ENCODE measurements around the gene F10.
"Not testable (repeated sequence)": the region's sequence is repeated elsewhere in the genome, so short reads cannot be mapped to it uniquely, and the experiment has no call there.

The F10 gene

DNA sequence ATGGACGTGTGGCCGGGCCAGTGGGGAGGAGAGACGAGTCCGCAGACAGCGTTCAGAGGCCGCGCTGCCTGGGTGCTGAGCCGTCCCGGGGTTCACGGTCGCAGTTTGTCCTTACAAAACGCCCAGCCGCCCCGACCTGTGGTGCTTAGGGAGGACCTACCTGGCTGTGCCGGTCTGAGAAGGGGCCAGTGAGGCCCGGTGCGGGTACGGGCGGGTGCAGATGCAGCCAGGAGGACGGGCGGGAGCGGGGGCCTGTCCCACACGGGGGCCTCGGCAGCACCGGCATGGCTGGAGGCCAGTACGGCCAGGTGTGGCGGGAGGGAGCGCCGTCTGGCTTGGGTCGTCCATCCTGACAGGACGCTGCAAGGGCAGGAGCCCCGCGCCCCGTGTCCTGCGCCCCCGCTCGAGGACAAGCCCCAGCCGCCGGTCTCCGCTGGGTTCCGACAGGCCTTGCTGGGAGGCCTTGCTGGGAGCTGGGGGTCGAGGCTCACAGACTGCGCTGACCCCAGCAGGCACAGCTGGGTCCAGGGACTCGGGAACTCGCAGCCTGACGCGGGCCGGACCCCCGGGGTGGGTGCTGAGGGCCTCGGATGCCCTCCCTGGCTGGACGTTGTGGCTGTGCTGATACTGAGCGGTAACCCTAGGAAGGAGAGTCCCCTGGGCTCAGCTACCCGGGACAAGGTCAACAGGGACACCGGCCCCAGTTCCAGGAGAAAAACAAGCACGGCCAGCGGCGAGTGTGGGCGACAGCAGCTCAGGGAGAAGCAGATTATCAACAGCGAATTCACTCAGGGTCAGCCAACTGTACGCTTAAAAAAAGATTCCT is 30.6 kb downstream of the F10 start:
- peak; percentile 72 for DNase-seq (ENCODE audit: low spot score)

DNA sequence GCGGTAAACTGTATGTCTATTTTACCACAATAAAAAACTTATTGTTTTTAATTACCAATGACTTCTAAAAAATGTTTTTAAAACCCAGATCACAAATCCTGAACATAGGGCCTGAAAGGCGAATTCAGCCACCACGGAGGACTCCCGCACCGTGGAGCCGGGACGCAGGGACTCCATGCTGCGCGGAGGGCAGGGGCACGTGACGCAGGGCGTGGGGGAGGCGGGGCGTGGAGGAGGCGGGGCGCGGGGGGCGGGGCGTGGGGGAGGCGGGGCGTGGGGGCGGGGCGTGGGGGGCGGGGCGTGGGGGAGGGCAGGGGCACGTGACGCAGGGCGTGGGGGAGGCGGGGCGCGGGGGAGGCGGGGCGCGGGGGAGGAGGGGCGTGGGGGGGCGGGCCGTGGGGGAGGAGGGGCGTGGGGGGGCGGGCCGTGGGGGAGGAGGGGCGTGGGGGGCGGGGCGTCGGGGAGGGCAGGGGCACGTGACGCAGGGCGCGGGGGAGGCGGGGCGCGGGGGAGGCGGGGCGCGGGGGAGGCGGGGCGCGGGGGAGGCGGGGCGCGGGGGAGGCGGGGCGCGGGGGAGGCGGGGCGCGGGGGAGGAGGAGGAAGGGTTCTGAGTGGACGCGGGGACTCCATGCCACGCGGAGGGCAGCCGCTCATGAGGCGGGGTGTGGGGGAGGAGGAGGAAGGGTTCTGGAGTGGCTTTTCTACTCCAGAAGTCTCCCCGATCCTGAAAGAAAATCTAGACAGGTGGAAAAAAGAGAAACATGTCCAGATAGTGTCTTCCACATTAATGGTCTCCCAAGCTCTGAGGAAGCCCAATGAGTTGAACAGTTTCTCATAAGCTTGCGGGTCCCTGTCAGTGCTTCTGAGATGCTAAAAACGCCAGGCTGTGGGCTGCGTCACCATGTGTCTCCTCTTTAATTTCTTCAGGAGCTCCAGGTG is 31.5 kb downstream of the F10 start:
- DNase-seq (ENCODE audit: low spot score): peak; percentile 82

DNA sequence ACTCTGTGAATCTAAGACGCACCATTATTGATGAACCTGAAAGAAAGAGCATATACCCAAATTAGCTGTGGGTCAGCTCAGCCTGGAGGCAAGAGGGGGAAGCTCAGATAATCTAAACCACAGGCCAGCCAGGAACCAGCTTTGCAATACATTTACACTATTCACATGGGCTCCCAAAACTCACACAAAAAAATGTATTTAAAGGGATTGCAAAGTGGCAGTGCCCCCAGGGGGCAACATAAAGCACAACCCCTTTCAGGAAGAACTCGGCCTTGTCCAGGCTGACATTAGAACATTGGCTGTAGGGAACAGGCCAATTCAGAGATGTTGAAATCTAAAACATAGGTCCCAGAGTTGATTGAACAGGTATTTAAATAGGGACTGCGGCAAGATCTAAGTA is 32.6 kb downstream of the F10 start:
- DNase-seq (ENCODE audit: low spot score): no peak

DNA sequence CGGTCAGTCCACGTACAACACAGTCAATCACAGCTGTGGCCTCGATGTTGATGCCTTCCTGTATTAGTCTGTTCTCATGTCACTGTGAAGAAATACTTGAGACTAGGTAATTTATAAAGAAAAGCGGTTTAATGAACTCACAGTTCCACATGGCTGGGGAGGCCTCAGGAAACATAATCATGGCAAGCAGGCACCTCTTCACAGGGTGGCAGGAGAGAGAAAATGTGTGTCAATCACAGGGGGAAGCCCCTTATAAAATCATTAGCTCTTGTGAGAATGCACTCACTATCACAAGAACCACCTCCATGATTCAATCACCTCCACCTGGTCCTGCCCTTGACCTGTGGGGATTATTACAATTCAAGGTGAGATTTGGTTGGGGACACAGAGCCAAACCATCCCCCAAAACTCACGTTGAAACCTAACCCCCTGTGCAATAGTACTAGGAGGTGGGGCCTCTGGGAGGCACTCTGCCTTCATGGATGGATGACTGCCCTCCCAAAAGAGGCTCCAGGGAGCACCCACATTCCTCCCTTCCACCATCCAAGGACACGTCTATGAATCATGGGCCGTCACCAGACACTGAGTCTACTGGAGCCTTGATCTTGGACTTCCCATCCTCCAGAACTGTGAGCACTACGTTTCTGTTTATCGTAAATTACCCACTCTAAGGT is 33.5 kb downstream of the F10 start:
- DNase-seq (ENCODE audit: low spot score): no peak

DNA sequence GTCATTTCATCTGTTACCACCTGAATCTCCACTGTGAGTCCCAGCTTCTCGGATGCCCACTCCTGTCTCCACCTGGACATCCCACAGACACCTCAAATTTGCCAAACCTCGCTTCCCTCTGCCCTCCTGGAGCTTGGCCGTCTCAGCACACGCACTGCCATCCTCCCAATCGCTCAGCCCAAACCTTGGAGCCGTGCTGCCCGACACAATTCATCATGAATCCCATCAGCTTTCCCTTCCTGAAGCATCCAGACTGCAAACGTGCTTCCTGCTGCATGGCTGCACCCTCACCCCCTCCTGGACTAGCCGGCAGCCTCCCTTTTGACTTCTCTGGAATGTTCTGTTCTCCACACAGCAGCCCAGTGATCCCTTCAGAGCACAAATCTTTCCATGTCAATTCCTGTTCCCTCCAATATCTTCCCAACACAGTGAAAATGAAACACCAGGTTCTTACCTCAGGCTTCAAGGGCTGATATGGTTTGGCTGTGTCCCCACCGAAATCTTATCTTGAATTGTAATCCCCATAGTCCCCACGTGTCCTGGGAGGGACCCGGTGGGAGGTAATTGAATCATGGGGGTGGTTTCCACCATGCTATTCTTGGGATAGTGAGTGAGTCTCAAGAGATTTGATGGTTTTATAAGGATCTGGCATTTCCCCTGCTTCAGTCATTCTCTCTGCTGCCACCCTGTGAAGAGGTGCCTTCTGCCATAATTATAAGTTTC is 34.8 kb downstream of the F10 start:
- DNase-seq (ENCODE audit: low spot score): no peak

DNA sequence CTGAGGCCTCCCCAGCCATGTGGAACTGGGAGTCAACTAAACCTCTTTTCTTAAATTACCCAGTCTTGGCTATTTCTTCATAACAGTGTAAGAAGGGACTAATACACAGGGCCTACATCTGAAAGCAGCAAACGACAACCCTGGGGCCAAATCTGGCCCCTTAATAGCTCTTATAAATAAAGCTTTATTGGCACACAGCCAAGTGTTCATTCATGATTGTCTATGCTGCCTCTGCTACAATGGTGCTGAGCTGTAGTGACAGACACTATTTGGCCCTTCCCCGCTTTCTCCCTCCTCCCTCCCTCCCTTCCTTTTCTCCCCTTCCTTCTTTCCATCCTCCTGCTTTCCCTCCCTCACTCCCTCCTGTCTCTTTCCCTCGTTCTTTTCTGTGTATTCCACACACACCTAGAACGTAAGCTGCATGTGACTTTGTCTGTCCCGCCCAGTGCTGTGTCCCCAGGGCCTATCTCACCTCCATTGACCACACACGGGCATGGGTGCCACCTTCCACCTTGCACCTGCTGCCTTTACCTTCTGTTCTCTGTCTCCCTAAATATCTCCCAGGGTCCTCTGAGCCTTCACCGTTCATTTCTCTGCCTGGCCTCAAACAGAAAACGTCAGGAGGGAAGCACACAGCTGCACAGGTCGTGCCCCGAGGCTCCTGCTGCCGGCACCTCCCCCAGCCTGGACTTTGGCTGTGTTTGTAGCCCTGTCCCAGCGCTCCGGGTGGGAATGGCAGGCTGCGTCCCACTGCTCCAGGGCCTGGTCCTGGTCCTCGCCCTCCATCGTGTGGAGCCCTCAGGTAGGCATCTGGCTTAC is 35.5 kb downstream of the F10 start, which contains the start of gene PROZ:
Gene PROZ (plus strand): TSS at position 720 of the 819 bp plus-strand sequence. CDS start 13 bp downstream, at position 733.
- DNase-seq (ENCODE audit: low spot score): no peak

DNA sequence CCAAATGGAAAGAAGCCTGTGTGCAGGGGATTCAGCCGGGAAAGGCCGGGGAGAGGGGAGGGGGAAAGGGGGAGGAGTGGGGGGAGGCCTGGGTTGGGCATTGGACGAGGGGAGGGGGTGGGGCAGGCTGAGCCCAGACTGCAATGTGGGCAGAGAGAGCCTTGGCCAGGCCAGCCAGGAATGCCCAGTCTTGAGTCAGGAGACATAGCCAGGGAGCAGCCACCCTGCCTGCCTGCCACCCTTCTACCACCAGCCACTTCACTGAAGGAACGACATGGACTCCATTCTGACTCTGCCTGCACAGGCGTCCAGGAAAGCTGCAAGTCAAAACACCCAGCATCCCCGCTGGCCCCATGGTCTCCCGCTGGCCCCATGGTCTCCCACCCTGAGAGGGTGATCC is 36.3 kb downstream of the F10 start:
- no peak for DNase-seq (ENCODE audit: low spot score)

DNA sequence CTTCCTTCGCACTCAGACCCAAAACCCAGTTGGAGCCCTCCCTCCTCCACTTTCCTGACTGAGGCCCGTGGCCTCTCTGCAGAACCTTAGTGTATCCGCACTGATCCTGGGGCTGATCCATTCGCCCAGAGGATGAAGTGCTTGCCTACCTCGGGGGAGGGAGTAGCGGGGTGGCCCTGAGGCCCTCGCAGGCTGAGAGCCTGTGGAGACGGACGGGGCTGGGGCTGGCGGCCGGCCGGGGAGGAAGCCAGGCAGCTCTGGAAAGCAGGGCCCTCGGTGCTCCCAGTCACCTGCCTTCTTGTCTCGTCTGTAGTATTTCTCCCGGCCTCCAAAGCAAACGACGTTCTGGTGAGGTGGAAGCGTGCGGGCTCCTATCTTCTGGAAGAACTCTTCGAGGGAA is 37.1 kb downstream of the F10 start:
- DNase-seq (ENCODE audit: low spot score): no peak

DNA sequence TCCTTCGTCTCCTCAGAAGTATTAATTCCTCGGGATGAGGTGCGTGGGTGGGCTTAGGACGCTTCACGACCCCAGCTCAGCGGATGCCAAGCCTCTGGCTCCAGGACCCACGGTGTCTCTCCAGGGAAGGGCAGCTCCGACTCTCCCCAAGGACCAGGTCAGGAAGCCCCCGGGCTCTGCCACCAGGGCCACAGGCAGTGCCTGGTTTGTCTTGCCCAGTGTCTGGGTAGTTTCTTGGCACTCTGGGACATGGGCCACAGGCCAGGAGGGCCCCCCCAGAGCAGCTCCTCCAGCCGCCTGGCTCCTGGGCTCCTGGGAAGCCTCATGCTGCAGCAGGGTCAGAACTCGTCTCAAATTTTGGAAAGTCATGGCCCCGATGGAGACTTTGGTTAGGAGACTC is 38.4 kb downstream of the F10 start:
- DNase-seq (ENCODE audit: low spot score): no peak

DNA sequence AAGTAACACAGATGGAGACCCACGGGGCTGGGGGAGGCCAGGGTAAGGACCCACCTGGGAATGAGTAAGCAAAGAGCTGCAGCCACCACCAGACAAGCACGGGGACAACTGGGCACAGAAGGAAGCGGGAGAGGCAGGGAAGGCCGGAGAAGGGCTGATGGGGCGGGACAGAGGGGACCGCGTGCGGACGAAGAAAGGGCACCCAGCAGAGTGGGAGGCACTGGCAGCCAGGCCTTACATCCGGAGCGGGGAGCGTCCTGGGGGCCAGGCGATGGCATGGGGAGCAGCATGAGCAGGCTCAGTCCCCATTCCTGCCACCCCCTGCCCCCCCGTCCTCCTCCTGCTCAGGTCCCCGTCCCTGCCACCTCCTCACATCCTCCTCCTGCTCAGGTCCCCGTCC is 38.8 kb downstream of the F10 start:
- DNase-seq (ENCODE audit: low spot score): no peak

DNA sequence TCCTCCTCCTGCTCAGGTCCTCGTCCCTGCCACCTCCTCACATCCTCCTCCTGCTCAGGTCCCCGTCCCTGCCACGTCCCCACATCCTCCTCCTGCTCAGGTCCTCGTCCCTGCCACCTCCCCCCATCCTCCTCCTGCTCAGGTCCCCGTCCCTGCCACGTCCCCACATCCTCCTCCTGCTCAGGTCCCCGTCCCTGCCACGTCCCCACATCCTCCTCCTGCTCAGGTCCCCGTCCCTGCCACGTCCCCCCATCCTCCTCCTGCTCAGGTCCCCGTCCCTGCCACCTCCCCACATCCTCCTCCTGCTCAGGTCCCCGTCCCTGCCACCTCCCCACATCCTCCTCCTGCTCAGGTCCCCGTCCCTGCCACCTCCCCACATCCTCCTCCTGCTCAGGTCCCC is 39.4 kb downstream of the F10 start:
- not testable (repeated sequence) for DNase-seq (ENCODE audit: low spot score)

DNA sequence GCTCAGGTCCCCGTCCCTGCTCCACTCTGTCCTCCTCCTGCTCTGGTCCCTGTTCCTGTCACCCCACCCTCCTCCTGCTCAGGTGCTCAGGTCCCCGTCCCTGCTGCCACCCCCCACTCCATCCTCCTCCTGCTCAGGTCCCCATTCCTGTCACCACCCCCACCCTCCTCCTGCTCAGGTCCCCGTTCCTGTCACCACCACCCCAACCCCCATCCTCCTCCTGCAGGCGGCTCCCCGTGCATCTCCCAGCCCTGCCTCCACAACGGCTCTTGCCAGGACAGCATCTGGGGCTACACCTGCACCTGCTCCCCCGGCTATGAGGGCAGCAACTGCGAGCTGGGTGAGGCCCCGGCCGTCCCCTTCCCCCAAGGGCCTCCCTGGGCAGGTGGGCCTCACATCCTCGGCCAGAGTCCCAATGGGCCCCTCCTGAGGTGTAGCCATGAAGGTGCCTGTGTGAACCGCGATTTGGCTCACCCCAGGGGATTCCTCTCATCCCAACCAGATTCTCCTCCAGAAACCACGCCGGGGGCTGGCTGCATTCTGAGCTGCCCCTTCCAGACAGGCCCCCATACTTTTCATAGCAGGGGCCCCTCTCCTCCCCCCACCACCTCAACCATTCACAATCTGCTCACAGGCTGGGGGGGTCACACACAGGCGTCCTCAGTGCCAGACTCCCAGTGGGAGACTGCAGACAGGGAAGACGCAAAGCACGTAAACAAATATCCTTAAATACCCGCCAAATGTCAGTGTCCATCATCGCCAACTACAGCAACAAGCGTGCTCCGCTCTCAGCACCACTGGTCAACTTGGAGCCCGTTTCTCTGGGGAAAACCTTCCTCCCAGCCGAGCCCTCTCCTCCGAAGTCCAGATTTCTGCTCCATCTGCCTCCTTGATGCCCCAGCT is 40.4 kb downstream of the F10 start:
- DNase-seq (ENCODE audit: low spot score): no peak

DNA sequence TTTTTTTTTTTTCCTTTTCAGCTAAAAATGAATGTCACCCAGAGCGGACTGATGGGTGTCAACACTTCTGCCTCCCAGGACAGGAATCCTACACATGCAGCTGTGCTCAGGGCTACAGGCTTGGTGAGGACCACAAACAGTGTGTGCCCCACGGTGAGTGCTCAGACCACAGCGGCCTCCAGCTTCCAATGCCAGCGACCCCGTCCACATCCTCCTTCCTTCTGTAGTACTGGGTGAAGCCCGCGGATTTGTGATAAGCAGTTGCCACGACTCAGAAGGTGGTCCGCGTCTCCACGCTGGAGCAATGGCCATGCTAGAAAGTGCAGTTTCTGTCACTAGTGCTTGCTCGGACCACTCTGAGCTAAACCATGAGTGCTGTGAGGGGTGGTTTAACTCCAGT is 41.9 kb downstream of the F10 start:
- DNase-seq (ENCODE audit: low spot score): peak; percentile 47

DNA sequence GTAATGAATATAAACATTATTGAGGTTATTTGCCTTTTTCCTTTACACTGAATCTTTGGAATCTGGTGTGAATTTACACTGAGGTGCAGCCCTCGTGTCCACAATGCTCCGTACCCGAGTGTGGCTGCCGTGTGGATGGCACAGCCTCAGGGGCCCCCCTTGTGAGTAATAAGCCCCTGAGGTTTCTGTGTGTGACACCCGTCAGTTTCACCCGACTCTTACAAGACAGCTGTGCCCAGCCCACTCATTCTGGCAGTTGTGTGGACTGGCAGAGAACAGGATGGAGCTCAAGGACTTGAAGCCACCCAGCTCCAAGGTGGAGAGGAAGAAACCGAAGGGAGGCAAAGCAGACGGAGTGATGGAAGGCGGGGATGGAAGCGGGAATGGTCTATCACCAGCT is 43.7 kb downstream of the F10 start:
- no peak for DNase-seq (ENCODE audit: low spot score)

DNA sequence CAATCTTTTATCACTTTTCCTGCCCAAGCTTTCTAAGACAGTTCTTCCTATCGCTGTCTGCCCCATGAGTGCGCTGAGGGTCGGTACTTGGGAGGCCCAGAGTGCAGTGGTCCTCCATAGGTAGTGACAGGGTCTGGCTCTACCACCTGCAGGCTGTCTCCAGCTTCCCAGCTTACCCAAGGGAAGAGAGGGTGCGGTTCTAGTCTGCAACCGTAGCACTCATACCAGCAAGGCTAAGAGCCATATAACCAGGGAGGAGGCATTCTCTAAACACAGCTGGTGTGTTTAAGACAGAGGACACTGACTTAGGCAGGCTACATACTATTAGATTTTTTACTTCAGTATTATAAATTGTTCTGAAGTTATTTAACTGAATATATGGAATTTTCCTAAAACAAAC is 44.1 kb downstream of the F10 start:
- no peak for DNase-seq (ENCODE audit: low spot score)

DNA sequence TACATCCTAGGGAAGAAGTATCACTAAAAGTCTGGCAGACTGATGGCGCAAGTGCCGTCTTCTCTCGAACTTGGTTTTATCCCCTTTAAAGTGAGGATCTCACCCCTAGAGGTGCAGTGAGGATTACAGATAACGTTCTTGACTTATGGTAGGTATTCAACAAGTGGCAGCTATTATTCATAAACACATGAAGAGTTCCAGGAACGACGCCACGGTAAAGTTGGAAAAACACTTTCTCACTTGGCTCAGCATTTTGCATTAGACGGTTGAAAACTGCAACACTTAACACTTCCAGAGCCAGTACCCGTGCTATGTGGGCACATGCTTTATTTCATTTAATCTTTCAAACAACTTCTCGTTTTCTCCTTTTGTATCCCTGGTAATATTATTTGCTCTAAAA is 44.6 kb downstream of the F10 start:
- DNase-seq (ENCODE audit: low spot score): no peak

DNA sequence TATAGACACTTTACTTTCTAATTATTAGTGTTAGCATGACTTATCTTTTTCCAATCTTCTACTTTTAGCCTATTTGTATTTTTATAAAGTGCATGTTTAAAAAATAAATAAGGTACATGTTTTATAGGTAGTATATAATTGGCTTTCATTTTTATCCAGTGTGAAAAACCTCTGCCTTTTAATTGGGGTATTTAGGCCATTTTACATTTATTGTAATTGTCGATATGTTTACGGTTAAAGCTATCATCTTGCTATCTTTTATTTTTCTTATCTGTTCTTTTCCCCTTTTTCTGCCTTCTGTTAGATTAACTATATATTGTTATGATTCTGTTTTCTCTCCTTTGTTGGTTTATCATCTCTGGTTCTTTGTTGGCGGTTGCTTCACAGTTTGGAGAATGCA is 45.0 kb downstream of the F10 start:
- DNase-seq (ENCODE audit: low spot score): no peak

DNA sequence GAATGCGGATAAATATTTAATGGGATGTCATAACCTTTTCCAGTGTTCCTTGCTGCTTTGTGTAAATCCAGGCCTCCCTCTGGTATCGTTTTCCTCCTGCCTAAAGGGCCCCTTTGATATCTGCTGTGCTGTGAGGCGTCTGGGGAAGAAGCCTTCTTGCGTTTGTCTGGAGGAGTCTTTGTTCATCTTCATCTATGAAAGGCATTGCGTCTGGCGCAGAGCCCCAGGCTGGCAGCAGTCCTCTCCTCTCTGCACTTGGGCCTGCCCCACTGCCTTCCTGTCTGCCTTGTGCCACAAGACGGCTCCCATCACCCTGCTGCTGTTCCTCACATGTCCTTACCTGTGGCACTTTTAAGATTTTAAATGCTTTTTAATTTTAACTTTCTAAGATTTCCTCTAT is 45.6 kb downstream of the F10 start:
- peak; percentile 34 for DNase-seq (ENCODE audit: low spot score)

All from left forelimb (tissue), 1 donor.